Measurements from ENCODE around the gene GALNT2.

The GALNT2 gene

DNA sequence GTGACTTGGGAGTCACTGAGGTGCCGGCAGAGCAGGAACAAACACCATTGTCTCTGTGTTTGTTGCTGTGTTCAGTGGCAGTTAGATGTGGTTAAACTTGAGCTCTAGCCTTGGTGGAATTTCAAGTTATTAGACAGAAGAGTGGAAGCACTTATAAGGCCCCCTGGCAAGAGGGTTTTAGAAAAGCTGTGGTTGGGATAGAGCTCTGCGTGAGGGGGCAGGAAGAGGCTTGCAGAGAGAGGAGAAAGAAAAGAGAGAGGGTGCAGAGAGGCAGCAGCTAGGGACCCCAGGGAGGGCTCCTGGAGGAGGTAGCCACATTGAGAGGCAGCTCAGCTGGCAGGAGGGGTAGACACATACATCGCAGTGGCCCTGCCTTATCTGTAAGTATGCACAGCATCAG lies 128.2 kb downstream of the GALNT2 start:
- DNase-seq = no peak

DNA sequence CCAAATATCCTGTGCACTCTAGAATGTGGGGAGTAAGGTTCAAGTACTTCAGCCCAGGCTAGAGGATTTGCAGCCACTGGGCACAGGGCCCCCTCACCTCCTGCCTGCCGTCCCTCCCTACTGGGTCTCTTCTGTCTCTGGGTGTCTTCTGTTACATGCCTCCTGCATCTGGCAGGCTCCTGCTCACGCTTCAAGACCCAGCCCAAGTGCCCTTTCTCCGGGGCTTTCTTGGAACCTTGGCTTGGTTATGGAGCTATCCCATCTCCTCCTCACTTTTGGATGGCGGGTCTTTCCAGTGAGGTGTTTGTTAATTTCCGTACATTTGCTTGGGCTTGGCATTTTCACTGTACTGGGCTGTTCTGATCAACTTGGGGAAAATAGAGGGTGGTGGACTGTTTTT lies 129.0 kb downstream of the GALNT2 start:
- DNase-seq = no peak

DNA sequence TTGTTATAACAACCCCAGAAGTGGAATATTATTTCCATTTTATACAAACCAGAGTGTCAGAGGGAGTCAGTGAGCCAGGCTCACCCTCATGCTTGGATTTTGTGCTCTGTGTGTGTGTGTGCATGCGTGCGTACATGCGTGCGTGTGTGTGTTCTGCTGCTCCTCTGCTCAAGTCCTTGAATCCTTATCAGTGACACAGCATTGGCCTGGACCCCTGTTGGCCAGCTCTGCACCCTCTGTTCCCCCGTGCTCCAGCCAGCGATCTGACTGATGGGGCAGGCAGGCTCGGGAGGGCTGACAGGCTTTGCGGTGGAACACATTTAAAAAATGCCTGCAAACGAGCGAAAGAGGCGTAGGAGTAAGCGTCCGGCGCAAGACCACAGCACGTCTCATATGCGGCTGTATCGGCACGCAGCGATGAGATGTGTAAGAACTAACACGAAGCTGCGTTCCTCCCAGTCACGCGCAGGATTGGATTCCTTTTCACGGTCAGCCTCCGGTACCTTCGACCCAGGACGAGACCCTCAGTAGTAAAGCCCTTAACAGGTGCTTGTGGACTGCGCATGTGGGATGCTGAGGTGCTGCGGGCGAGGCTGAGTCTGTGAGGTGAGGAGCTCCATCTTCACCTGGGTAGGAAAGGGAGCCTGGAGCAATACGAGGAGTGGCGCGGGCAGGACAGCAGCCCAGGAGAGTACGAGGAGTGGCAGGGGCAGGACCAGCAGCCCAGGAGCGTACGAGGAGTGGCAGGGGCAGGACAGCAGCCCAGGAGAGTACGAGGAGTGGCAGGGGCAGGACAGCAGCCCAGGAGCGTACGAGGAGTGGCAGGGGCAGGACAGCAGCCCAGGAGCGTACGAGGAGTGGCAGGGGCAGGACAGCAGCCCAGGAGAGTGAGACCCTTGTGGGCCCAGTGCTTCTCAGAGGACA lies 130.9 kb downstream of the GALNT2 start:
- no peak for DNase-seq

DNA sequence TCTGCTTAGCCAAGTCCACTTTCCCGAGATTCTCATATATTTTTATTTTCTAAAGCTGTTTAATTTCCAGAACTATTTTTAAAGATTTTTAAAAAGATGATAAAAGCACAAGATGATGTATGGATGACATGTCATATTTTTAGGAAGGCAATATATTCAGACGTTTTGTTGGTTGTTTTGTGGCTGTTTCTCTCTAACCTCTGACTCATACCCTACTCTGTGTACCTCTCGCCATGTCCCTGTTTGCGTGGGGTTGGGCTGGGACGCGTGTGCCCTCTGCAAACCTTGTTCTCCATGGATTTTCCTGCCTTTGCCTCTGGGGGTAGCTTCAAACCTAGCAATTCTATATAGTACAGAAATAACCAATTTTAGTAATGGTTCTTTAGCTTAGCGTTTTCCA lies 132.0 kb downstream of the GALNT2 start:
- no peak for DNase-seq

DNA sequence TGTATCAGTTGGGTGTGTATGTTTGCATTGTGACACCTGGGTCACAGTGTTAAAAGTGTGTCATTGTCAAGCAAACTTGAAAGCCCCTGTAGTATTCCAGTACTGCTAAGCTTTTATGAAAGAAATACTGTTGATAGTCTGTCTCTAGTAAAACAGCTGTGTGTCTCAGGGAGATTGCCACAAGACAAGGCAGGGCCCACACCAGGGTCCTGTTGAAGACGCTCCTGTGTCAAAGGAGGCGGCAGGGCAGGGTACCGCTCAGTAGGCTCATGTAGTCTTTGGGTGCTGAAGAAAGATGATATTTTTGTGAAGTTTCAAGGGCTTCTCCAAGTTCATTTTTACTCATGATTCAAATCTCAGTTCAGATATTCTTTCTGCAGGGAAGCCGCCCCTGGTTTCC lies 132.5 kb downstream of the GALNT2 start:
- DNase-seq = no peak

DNA sequence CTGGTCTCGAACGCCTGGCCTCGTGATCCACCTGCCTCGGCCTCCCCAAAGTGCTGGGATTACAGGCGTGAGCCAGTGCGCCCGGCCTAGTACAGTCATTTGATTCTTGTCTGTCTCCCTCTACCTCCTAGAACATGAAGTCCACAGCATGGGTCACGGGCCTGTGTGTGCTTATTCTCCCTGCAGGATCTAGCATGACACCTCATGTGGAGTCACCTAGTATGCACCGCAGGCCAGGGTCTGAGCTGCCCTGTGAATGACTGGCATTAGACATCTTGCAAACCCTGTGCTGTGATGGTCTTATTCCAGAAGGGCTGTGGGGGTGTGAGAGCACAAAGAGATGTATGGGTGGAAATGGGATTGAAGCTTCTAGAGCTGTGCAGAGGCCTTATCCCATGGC lies 133.2 kb downstream of the GALNT2 start:
- no peak for DNase-seq

DNA sequence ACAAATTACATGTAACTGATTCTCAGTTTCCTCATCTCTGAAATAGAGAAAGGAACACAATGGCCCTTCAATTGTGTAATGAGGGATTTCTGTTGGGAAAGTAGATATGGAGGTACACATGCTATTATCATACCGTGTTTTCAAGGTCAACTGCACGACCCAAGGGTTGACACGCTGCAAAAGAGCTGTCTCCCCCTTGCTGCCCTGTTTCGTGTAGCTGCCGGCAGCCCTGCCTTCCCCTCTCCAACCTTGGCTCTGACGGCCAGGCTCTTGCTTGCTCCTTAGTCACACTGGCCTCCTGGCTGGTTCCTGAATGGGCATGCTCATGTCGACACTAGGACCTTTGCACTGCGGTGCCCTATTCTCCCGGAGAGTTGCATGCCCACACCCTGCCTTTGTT lies 134.4 kb downstream of the GALNT2 start:
- no peak for DNase-seq

DNA sequence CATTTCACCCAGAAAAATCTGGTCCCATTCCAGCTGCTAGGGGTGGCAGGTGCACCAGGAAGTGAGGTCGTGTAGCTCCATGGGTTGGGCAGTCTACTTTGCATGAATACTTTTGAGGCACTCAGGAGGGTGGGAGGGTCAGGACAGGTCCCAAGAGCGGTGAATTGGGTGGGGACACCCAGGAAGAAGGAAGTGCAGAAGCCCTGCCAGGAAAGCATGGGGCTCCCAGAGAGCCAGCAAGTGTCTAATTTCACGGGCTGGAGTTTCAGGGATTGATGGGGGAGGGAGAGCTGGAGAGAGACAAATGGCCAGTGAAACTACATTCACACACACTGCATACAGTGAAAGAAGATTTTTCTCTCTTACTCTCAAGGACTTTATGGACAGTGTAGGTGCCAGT lies 137.8 kb downstream of the GALNT2 start:
- DNase-seq = no peak

DNA sequence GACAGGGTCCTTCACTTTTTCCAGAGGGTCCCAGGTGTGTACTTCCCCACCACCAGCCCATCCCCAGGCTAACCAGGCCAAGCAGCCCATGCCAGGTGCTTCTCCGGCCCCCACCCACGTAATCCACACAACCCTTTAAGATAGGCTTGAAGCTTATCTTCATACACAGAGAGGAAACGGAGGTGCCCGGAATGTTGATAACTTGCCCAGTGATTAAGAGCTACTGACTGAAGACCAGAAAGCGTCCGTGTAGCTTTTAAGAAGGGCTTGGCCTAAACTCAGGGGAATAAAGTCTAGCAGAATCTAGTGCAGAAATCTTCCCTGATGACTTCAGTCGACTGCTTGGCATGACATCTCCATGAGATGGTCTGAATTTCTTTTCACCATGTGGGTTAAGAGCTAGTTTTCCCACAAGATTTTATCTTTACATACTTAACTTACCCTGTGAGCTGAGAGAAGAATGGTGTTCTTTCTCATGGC lies 138.7 kb downstream of the GALNT2 start:
- no peak for DNase-seq

DNA sequence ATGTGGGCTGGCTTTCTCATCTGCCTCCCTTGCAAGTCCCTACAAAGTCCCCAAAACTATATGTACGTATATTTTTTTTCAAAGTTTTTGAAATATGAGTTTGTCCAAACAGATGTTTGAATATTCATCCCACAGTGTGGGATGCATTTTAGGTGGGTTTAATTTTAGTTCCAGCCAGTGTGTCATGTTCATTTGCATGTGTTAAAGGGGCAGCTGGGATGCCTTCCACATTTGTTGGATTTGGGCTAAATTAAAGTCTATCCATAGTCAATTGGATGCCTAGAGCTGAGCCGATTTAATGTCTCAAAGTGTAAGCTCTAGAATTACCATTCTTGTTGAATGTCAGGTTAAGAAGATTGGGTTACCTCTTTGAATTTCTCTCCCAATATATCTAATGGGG lies 139.2 kb downstream of the GALNT2 start:
- no peak for DNase-seq

DNA sequence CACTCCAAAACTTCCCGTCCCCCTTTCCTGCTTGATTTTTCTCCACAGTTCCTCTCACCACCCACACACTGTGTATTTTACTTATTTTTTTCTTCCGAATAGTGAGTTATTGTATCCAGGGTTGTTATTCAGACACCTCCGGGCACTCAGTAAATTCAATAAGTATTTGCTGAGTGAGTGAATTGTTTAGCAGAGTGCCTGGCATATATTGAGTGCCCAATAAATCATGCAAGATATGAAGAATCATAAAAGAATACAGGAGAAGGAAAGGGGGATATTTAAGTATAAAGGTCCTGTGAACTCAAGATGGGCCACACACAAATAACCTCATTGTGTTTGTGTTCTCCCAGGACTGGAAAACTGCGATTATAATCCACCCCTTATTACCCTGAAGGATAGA lies 139.9 kb downstream of the GALNT2 start:
- DNase-seq = no peak

DNA sequence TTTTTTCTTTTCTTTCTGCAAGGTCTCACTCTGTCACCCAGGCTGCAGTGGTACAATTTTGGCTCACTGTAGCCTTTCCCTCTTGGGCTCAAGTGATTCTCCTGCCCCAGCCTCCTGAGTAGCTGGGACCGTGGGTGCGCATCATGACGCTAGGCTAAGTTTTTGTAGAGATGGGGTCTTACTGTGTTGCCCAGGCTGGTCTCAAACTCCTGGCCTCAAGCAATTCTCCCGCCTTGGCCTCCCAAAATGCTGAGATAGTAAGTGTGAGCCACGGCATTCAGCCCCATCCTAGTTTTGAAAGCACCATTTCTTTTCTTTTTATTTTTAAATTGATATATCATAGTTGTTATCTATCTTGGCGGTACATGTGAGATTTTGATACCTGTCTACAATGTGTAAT lies 140.6 kb downstream of the GALNT2 start:
- DNase-seq = no peak

DNA sequence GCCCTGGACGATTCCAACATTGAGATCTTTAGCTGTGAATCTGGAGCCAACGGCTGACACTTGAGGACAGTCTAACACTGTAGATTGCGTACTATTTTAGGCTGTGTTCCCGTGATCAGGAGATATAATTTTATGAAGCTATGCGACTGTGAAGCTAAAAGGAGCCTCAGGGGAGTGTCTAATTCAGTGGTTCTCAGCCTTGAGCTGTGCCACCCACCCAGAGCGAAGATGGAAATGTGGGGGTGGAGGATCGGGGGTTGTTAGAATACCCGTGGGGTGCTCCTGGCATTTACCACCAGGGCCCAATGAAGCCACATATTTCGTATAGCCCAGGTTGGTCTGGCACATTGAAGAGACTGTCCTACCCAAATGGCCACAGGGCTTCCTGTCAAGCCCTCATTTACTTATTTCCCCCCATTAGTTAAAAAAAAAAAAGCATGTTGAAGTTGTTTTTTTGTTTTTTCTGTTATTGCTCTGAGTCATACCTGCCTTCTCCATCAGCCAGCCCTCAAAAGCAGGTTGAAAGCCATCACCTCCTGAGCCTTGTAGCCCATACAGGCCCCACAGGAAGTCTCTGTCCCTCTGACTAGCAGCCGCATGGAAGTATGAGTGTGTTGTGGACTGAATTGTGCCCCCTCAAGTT lies 141.7 kb downstream of the GALNT2 start:
- no peak for DNase-seq

DNA sequence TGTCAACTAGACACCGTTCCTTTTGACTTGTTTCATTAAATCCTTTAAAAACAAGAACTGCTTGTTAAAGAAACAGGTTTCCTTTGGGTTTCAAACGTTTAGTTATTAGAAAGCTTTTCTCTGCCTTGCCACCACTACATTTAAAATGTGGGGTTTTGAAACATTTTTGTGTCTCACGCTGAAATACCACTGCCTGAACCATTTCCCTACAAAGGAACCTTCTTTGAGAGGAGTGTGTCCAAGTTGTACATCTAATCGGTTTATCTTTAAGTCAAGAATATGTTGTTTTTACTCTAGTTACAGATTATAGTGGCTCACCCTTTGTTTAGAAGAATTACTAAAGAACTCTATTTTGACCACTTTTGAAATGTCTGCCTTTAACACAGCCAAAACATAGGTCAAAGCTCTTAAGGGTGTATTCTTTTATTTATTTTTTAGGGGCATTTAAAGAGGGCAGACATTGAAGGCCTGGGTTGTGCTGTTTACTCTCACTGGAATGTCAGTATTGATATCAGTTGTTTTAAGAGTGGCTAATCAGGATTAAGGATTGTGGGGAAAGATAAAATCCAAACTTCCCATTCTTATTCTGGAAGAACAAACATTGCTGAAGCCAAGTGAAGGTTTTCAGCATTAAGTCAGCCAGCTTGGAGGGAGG lies 143.4 kb downstream of the GALNT2 start:
- DNase-seq = no peak

DNA sequence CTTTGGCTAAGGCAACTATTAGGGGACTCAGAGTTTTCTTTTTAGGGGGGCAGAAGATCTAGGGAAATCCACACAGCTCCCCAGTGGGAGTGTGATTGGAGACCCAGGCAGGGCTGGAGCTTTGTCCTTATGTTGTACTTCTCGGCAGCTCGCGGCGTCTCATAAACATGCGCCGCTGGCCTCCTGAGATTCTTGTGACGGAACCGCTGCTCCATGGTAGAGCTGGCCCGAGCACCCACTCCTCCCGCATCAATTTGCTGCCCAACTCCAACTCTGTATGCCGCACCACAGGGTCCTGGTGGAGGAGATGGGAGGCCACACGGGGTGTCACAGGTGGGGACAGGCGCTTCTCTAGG lies 143.9 kb downstream of the GALNT2 start:
- no peak for DNase-seq

DNA sequence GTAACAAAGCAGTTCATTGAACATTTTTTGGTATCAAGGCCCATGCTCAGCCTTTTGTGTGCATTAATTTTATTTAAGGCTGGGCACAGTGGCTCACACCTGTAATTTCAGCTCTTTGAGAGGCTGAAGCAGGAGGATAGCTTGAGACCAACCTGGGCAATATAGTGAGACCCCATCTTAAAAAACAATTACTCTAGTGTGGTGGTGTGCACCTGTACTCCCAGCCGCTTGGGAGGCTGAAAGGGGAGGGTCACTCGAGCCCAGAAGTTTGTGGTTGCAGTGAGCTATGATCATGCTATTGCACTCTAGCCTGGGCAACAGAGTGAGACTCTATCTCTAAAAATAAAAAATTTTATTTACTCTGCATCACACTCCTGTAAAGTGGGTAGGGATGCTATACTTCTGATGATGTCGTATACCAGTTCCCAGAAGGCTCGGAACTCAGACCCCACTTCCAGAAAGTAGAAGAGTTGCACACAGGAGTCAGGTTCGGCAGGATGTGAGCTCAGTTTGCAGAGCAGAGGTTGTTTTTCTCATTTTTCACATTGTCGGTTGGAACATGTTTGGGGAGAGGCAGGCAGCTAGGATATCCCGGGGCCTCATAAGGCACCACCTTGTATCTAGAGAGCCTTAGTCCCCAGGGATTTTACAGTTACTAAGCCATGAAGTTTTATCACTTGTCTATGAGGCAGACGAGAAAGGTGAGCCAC lies 144.6 kb downstream of the GALNT2 start:
- no peak for DNase-seq

DNA sequence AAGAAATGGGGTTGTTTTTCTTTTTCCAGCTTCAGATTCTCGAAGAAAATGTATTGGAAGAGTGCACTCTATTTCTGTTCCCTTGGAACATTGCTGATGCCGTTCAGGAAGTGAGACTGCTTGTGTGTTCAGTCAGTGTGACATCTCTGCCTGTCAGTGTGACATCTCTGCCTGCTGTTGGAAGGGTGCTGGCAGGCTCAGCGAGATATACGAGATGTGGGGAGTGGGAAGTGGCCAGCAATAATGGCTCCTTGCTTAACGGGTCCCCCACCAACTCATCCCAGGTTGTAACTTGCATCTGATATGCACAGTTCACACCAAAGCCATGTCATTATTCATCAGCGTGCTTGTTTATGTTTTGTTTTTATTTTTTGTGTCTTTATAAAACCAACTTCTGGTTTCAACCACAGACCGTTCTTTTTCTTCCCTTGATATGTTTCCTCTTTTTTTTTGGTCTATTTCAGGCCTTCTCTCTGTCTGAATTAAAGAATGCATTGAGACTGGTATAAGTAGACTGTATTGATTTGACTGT lies 145.4 kb downstream of the GALNT2 start:
- DNase-seq = no peak

DNA sequence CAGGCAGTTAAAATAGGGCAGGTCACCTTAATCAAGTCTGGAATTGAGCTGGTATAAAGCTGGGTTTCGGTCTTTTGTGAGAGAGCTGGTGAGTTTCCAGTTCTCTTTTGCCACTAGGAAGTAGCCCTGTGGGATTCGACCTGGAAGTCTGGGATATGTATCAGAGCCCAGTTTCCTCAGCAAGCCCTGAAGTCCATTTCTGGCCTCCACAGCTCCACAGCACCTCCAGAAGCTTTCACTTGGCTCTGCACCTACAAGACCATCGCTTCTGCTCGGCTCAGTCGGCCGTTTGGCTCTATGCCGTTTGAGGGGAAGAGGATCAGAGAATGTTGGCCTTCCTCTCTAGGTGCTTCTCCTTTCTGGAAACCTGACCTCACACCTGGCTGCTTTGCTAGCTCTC lies 148.0 kb downstream of the GALNT2 start:
- no peak for DNase-seq

DNA sequence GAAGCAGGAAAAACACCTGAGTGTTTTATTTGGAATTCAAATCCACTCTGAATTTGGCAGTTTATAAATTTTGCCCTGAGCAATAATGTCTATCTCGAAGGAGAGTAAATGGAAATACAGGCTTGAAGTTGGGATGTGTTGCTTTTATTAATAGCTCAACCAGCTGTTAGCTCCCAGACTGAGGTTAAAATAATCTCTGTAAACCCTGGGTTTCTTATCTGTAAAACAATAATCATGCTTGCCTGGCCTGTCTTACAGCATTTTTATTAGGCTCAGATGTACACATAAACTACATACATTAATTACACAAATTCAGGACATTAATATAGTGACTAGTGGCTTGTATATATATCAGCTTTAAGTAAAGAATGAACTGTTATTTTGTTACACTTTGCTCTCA lies 148.5 kb downstream of the GALNT2 start:
- no peak for DNase-seq

DNA sequence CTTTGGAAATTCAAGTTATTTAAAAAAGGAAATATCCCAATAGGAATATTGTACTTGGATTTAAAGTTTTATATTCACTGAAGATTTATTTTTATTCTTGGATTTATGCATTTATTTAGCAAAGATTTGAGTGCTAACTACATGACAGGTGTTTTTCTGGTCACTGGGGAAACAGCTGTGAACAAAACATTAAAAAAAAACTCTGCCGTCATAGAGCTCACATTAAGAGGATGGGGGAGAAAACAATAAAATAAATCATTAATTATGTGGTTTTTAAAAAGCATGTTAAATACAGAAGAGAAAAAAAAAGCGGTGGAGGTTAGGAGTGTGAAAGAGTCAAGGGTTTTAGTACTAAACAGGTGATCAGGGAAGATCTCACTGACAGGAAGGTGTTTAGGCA lies 149.9 kb downstream of the GALNT2 start:
- no peak for DNase-seq

DNA sequence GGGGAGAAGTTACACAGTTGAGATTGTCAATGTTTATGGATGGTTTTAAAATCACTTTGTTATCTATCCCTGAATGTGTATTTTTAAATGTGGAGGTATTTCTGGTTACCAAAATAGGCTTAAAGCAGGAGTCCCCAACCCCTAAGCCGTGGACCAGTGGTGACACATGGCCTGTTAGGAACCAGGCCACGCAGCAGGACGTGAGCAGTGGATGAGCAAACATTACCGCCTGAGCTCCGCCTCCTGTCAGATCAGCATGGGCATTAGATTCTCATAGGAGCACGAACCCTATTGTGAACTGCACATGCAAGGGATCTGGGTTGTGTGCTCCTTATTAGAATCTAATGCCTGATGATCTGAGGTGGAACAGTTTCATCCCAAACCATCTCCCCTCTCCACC lies 151.6 kb downstream of the GALNT2 start:
- DNase-seq = no peak

DNA sequence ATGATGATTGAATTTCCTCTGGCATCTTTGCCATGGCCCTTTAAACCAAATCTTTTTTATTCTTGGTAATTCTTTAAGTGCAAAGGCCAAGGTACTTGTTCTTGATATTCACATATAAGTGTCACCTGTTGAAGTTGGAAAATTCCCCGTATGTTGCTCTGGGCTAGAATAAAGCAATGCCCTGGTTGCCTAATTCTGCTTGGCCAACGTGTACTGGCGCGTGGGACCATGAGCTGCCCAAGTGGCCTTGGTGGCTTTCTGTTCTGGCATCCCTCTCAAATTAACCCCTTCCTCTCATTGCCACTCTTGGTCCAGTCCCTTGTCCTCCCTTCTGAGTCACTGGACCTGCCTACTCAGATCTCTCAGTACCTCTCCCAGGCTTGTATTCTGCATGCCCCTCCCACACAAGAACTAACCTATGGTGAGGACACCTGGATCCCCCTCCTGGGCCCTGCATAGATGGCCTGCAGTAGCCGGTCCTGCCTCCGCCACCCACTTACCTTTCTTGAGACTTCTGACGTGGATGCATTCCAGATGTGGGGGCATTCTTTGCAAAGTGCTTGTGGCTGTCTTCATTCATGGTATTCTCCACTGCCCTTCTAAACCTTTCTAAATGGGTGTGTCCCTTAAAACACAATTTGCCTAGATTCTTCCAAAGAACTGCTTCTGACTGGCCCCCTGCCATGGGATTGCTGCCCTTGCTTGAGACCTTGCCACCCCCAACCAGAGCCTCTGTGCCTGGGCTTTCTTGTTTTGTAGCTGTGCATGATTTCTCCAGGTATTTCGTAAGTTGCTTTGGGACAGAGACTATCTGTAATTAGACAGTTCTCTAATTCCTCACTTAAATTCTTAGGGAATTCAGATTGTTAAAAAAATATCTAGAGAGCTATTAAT lies 152.4 kb downstream of the GALNT2 start:
- DNase-seq = no peak

Measured in NCI-H187 treated with DMSO at 0.1 percent for 48 hours (cell line).